Hepatocyte (in vitro differentiated cells): Measurements from ENCODE around the gene CSMD2.

Source experiments
- EZH2 ChIP-seq: fragments of 200-600 bp; sonication (generic); IDR thresholded peaks from 2 replicates; pipeline ENCODE4 v1.6.1; 2016; ENCODE audit warnings: antibody characterized with exemption, mild to moderate bottlenecking, borderline replicate concordance
- EZH2phosphoT487 ChIP-seq: fragments of 200-600 bp; sonication (generic); IDR thresholded peaks from one replicate; pipeline ENCODE4 v1.6.1; 2018; ENCODE audit warnings: antibody characterized with exemption, mild to moderate bottlenecking, low read depth, moderate library complexity; ENCODE audit not compliant: unreplicated experiment, severe bottlenecking
- TF ChIP-seq, protein P1 (sequence below): fragments of 200-600 bp; sonication (generic); IDR thresholded peaks from 2 replicates; pipeline ENCODE4 v1.5.1; 2016; ENCODE audit warnings: antibody characterized with exemption, mild to moderate bottlenecking; ENCODE audit not compliant: poor library complexity

- TF ChIP-seq, protein P1, sequence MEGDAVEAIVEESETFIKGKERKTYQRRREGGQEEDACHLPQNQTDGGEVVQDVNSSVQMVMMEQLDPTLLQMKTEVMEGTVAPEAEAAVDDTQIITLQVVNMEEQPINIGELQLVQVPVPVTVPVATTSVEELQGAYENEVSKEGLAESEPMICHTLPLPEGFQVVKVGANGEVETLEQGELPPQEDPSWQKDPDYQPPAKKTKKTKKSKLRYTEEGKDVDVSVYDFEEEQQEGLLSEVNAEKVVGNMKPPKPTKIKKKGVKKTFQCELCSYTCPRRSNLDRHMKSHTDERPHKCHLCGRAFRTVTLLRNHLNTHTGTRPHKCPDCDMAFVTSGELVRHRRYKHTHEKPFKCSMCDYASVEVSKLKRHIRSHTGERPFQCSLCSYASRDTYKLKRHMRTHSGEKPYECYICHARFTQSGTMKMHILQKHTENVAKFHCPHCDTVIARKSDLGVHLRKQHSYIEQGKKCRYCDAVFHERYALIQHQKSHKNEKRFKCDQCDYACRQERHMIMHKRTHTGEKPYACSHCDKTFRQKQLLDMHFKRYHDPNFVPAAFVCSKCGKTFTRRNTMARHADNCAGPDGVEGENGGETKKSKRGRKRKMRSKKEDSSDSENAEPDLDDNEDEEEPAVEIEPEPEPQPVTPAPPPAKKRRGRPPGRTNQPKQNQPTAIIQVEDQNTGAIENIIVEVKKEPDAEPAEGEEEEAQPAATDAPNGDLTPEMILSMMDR = no peak
- no peak for TF ChIP-seq EZH2
- TF ChIP-seq EZH2phosphoT487 = no peak
Measured at GRCh38 chr1:33925586-33925985, 239.4 kb downstream of the CSMD2 start.
